ENCODE measurements around the gene ZNF431.
"Not testable (repeated sequence)": the region's sequence is repeated elsewhere in the genome, so short reads cannot be mapped to it uniquely, and the experiment has no call there.

ZNF431 gene

DNA sequence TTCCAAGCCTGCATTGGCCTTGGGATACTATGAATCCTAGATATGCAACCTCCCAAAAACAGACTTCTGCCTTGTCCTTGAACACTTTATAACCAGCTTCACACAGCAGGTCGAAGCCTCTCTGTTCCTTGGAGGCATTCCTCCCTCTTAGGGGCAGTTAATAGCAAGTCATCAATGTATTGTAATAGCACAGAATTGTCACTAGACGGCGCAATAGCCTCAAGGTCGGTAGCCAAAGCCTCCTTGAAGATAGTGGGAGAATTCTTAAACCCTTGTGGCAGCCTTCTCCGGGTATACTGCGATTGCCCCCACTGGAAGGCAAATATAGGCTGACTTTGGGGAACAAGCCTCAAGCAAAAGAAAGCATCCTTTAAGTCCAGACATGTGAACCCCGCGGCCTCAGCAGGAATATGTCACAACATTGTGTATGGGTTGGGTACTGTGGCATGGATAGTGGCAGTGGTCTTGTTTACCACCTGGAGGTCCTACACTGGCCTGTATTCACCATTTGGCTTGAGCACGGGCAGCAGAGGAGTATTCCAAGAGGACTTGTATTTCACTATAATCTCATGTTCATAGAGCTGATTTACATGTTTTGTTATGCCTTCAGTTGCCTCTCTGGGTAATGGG is 61.1 kb downstream of the ZNF431 start:
- Histone ChIP-seq H3K27me3 (ENCODE audit: control insufficient read depth in 2 of 2, insufficient read depth in 2 of 2, low read length in 2 of 2) (no peaks in the 10 kb centered on the region), H3K4me3 (ENCODE audit: low read length in 2 of 2) (no peak overlapping the region), H3K4me1 (ENCODE audit: control insufficient read depth in 2 of 2, insufficient read depth in 2 of 2, low read length in 2 of 2) (no peaks in the 10 kb centered on the region), H3K27ac (ENCODE audit: low read depth in 2 of 2, low read length in 2 of 2) (no peak overlapping the region), H3K9me3 (ENCODE audit: control insufficient read depth in 2 of 2, low read length in 2 of 2) (no peaks in the 10 kb centered on the region), H3K9ac (ENCODE audit: low read depth in 1 of 2, low read length in 2 of 2) (no peak overlapping the region), H3K36me3 (ENCODE audit: control insufficient read depth in 2 of 2, insufficient read depth in 2 of 2, low read length in 2 of 2) (no peaks in the 10 kb centered on the region)

DNA sequence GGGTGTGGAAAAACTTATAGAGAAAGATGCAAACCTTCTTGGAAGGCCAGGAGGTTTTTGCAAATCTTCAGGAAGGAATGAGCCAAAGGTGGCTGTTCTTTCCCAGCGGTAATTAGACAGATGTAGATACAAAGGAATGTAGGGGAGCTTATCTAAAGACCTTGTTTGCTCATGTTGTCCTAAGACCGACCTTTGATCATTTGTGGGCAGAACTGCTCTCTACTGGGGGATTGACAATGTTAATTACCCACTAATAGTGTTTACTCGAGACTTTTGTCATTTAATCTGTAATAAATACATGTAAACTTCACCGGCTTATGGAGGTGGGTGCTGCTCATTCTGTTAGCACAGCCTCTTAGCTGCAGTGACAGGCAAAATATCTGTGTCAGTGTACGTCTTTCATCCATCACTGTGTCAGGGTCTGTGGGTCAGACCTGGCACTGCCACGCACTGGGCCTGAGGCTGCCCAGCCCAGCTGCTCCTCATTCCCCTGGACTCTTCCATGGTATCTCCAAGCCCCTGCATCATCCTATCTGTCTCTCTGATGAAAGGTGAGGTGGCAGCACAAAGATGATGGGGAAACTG is 68.3 kb downstream of the ZNF431 start:
- Histone ChIP-seq H3K36me3 (ENCODE audit: control insufficient read depth in 2 of 2, insufficient read depth in 2 of 2, low read length in 2 of 2) (no peaks in the 10 kb centered on the region), H3K4me3 (ENCODE audit: low read length in 2 of 2) (no peak overlapping the region), H3K4me1 (ENCODE audit: control insufficient read depth in 2 of 2, insufficient read depth in 2 of 2, low read length in 2 of 2) (no peaks in the 10 kb centered on the region)

DNA sequence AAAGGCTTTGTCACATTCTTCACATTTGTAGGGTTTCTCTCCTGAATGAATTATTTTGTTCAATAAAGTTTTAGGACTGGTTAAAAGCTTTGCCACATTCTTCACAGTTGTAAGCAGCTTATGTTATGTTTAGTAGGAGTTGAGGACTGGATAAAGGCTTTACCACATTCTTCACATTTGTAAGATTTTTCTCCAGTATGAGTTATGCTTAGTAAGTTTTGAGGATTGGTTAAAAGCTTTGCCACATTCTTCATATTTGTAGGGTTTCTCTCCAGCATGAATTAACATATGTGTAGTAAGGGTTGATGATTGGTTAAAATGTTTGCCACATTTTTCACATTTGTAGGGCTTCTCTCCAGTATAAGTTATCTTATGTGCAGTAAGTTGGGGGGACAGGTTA is 79.9 kb downstream of the ZNF431 start:
- Histone ChIP-seq H3K27ac (ENCODE audit: low read depth in 2 of 2, low read length in 2 of 2) (no peak overlapping the region), H3K9me3 (ENCODE audit: control insufficient read depth in 2 of 2, low read length in 2 of 2) (no peaks in the 10 kb centered on the region), H3K27me3 (ENCODE audit: control insufficient read depth in 2 of 2, insufficient read depth in 2 of 2, low read length in 2 of 2) (no peaks in the 10 kb centered on the region), H3K36me3 (ENCODE audit: control insufficient read depth in 2 of 2, insufficient read depth in 2 of 2, low read length in 2 of 2) (no peaks in the 10 kb centered on the region), H3K4me1 (ENCODE audit: control insufficient read depth in 2 of 2, insufficient read depth in 2 of 2, low read length in 2 of 2) (no peaks in the 10 kb centered on the region), H3K9ac (ENCODE audit: low read depth in 1 of 2, low read length in 2 of 2) (no peak overlapping the region), H3K4me3 (ENCODE audit: low read length in 2 of 2) (no peak overlapping the region)

More for the DNA sequence above, 68.3 kb downstream of the ZNF431 start:
- H3K27ac ChIP-seq (ENCODE audit: low read depth in 2 of 2, low read length in 2 of 2) = no peak overlapping the region
- H3K9me3 ChIP-seq (ENCODE audit: control insufficient read depth in 2 of 2, low read length in 2 of 2) = no peaks in the 10 kb centered on the region
- H3K27me3 ChIP-seq (ENCODE audit: control insufficient read depth in 2 of 2, insufficient read depth in 2 of 2, low read length in 2 of 2) = no peaks in the 10 kb centered on the region
- H3K9ac ChIP-seq (ENCODE audit: low read depth in 1 of 2, low read length in 2 of 2) = no peak overlapping the region

DNA sequence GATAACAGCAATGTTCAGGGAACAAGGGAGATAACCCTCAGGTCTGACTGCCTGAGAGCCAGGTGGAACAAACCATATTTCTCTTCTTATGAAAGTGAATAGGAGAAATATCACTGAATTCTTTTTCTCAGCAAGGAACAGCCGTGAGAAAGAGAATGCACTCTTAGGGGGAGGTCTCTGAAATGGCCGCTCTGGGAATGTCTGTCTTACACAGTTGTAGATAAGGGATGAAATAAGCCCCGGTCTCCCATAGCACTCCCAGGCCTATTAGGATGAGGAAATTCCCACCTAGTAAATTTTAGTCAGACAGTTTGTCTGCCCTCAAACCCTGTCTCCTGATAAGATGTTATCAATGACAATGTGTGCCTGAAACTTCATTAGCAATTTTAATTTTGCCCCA is 88.1 kb downstream of the ZNF431 start:
- H3K27me3 ChIP-seq (ENCODE audit: control insufficient read depth in 2 of 2, insufficient read depth in 2 of 2, low read length in 2 of 2); H3K27ac ChIP-seq (ENCODE audit: low read depth in 2 of 2, low read length in 2 of 2); H3K9ac ChIP-seq (ENCODE audit: low read depth in 1 of 2, low read length in 2 of 2); H3K36me3 ChIP-seq (ENCODE audit: control insufficient read depth in 2 of 2, insufficient read depth in 2 of 2, low read length in 2 of 2); H3K4me3 ChIP-seq (ENCODE audit: low read length in 2 of 2); H3K9me3 ChIP-seq (ENCODE audit: control insufficient read depth in 2 of 2, low read length in 2 of 2); H3K4me1 ChIP-seq (ENCODE audit: control insufficient read depth in 2 of 2, insufficient read depth in 2 of 2, low read length in 2 of 2): not testable (repeated sequence)

DNA sequence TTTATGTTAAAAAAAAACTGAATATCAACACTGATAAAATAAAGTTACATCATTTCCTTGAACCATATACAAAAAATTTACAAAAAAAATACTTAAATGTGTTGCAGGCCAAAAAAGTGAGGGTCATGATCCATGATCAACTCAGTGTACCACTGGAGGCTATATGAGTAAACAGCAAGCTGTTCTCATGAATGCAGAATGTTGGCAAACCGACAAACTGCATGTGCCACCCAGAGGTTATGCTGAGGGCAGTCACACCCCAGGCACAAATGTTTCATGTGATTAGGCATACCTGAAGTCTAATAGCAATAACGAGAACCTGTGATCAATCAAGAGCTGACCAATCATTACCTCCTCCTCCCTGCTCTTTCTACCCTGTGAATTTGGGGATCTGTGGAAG is 91.9 kb downstream of the ZNF431 start:
- Histone ChIP-seq H3K36me3 (ENCODE audit: control insufficient read depth in 2 of 2, insufficient read depth in 2 of 2, low read length in 2 of 2) (no peaks in the 10 kb centered on the region), H3K9ac (ENCODE audit: low read depth in 1 of 2, low read length in 2 of 2) (no peak overlapping the region), H3K27me3 (ENCODE audit: control insufficient read depth in 2 of 2, insufficient read depth in 2 of 2, low read length in 2 of 2) (no peaks in the 10 kb centered on the region), H3K9me3 (ENCODE audit: control insufficient read depth in 2 of 2, low read length in 2 of 2) (peaks cover 0 to 6% of the 10 kb centered on the region in 2 donors), H3K27ac (ENCODE audit: low read depth in 2 of 2, low read length in 2 of 2) (no peak overlapping the region), H3K4me1 (ENCODE audit: control insufficient read depth in 2 of 2, insufficient read depth in 2 of 2, low read length in 2 of 2) (no peaks in the 10 kb centered on the region), H3K4me3 (ENCODE audit: low read length in 2 of 2) (no peak overlapping the region)

DNA sequence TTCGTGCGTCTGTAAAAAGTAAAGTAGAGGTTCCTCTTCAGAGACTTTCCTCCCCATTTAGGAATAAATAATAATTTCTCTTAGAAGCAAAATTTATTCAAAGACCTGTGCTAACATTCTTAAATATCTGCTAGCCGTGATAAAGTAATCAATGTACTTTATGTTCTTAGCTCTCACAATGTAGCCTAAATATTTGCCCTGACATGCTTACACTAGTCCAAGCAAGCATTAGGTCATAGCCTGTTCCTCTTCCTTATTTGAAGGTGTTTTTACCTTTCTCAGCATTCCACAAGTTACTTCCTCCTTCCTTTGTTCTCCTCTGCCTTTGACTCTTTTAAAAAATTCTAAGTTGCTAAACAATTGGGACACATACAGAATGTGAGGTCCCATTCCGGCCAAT is 94.9 kb downstream of the ZNF431 start:
- not testable (repeated sequence) for H3K27ac ChIP-seq (ENCODE audit: low read depth in 2 of 2, low read length in 2 of 2); H3K36me3 ChIP-seq (ENCODE audit: control insufficient read depth in 2 of 2, insufficient read depth in 2 of 2, low read length in 2 of 2); H3K9me3 ChIP-seq (ENCODE audit: control insufficient read depth in 2 of 2, low read length in 2 of 2); H3K9ac ChIP-seq (ENCODE audit: low read depth in 1 of 2, low read length in 2 of 2); H3K27me3 ChIP-seq (ENCODE audit: control insufficient read depth in 2 of 2, insufficient read depth in 2 of 2, low read length in 2 of 2); H3K4me3 ChIP-seq (ENCODE audit: low read length in 2 of 2); H3K4me1 ChIP-seq (ENCODE audit: control insufficient read depth in 2 of 2, insufficient read depth in 2 of 2, low read length in 2 of 2)

DNA sequence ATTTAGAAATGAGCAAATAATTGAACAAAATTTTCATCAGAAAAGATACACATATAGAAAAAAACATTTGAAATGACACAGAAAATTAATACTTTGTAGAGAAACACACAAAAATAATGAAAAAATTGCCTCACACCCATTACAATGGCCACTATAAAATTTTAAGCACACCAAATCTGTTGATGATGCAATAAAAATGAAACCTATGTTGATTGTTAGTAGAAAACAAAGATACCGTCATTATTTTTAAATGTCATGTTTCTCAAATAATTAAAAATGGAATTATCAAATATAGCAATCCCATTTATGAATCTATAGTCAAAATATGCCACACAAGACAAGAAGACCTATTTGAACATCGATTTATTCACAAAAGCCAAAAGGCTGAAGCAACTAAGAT is 96.8 kb downstream of the ZNF431 start:
- no peaks in the 10 kb centered on the region for H3K9me3 ChIP-seq (ENCODE audit: control insufficient read depth in 2 of 2, low read length in 2 of 2)
- H3K36me3 ChIP-seq (ENCODE audit: control insufficient read depth in 2 of 2, insufficient read depth in 2 of 2, low read length in 2 of 2) = no peaks in the 10 kb centered on the region
- H3K9ac ChIP-seq (ENCODE audit: low read depth in 1 of 2, low read length in 2 of 2) = no peak overlapping the region
- no peaks in the 10 kb centered on the region for H3K27me3 ChIP-seq (ENCODE audit: control insufficient read depth in 2 of 2, insufficient read depth in 2 of 2, low read length in 2 of 2)
- no peaks in the 10 kb centered on the region for H3K4me1 ChIP-seq (ENCODE audit: control insufficient read depth in 2 of 2, insufficient read depth in 2 of 2, low read length in 2 of 2)
- no peak overlapping the region for H3K4me3 ChIP-seq (ENCODE audit: low read length in 2 of 2)
- no peak overlapping the region for H3K27ac ChIP-seq (ENCODE audit: low read depth in 2 of 2, low read length in 2 of 2)

Data from mucosa of rectum (tissue), 2 donors.